Lower leg skin (tissue), 3 donors: ENCODE data around the gene CFC1.
"Not testable (repeated sequence)": the region's sequence is repeated elsewhere in the genome, so short reads cannot be mapped to it uniquely, and the experiment has no call there.

Experiments used
- POLR2A ChIP-seq, 2 donors: fragments of 450-650 bp; IDR thresholded peaks; one replicate each; pipeline ENCODE4 v1.6.1; 2016 to 2017; ENCODE audit warnings: antibody characterized with exemption in 2 of 2, mild to moderate bottlenecking in 1 of 2, moderate library complexity in 1 of 2
- TF ChIP-seq, protein P1 (sequence below), 3 donors: fragments of 450-650 bp; IDR thresholded peaks; one replicate each; pipeline ENCODE4 v1.5.1; 2016; ENCODE audit warnings: antibody characterized with exemption in 3 of 3, mild to moderate bottlenecking in 3 of 3, moderate library complexity in 2 of 3

DNA sequence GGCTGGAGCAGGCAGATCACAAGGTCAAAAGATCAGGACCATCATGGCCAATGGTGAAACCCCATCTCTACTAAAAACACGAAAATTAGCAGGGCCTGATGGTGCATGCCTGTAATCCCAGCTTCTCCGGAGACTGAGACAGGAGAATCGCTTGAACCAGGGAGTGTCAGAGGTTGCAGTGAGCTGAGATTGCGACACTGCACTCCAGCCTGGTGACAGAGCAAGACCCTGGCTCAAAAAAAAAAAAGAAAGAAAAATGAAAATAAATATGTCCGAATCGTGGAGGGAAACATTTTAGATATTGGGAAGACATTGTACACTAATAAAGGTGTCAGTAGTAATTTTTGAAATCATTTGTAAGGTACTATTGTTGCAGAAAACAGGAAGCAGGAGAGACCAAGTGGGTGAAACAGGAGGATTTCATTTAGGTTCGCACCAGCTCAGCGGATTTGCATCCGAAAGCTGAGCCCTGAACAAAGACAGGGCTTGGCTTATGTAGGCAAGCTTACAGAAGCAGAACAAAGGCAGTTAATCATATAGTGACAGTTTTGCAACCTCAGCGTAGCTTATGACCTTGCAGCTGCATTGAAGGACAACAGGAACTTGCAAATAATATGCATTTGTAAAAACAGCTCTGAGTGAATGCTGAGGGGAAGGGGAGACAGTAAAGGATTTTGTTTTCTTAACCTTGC, 29.6 kb upstream of the CFC1 start:
- TF ChIP-seq, protein P1, sequence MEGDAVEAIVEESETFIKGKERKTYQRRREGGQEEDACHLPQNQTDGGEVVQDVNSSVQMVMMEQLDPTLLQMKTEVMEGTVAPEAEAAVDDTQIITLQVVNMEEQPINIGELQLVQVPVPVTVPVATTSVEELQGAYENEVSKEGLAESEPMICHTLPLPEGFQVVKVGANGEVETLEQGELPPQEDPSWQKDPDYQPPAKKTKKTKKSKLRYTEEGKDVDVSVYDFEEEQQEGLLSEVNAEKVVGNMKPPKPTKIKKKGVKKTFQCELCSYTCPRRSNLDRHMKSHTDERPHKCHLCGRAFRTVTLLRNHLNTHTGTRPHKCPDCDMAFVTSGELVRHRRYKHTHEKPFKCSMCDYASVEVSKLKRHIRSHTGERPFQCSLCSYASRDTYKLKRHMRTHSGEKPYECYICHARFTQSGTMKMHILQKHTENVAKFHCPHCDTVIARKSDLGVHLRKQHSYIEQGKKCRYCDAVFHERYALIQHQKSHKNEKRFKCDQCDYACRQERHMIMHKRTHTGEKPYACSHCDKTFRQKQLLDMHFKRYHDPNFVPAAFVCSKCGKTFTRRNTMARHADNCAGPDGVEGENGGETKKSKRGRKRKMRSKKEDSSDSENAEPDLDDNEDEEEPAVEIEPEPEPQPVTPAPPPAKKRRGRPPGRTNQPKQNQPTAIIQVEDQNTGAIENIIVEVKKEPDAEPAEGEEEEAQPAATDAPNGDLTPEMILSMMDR (IDR thresholded peaks at IDR 0.05), result not testable (repeated sequence)
- not testable (repeated sequence) for TF ChIP-seq POLR2A (IDR thresholded peaks at IDR 0.05)
